ENCODE data around the gene ACOX3. TPM values are rescaled to one million over a fixed set of nuclear protein-coding genes. Genes with fewer than 3 reads are reported as not detected.
A peak's percentile ranks its signal among the peaks of the same experiment; 100 is the strongest.
"Not testable (repeated sequence)": the region's sequence is repeated elsewhere in the genome, so short reads cannot be mapped to it uniquely, and the experiment has no call there.

ACOX3 gene
- total RNA-seq, 1 donor from 2014 or later: 34.0 TPM

GRCh38 chr4:8387615-8388527, 52.7 kb downstream of the ACOX3 start:
- DNase-seq (ENCODE audit: extremely low spot score, unreplicated experiment): no peak
- H3K4me1 Mint-ChIP-seq (ENCODE audit: unreplicated experiment): peaks cover 12% of the 10 kb centered on the region
- H3K36me3 Mint-ChIP-seq: peaks cover 19% of the 10 kb centered on the region
- no peaks in the 10 kb centered on the region for H3K9me3 Mint-ChIP-seq
- no peak overlapping the region for H3K4me3 Mint-ChIP-seq
- no peaks in the 10 kb centered on the region for H3K27me3 Mint-ChIP-seq
- TF ChIP-seq, protein P1, sequence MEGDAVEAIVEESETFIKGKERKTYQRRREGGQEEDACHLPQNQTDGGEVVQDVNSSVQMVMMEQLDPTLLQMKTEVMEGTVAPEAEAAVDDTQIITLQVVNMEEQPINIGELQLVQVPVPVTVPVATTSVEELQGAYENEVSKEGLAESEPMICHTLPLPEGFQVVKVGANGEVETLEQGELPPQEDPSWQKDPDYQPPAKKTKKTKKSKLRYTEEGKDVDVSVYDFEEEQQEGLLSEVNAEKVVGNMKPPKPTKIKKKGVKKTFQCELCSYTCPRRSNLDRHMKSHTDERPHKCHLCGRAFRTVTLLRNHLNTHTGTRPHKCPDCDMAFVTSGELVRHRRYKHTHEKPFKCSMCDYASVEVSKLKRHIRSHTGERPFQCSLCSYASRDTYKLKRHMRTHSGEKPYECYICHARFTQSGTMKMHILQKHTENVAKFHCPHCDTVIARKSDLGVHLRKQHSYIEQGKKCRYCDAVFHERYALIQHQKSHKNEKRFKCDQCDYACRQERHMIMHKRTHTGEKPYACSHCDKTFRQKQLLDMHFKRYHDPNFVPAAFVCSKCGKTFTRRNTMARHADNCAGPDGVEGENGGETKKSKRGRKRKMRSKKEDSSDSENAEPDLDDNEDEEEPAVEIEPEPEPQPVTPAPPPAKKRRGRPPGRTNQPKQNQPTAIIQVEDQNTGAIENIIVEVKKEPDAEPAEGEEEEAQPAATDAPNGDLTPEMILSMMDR (conservative IDR thresholded peaks at IDR 0.05): no peak
- H3K27ac Mint-ChIP-seq: no peak overlapping the region

DNA sequence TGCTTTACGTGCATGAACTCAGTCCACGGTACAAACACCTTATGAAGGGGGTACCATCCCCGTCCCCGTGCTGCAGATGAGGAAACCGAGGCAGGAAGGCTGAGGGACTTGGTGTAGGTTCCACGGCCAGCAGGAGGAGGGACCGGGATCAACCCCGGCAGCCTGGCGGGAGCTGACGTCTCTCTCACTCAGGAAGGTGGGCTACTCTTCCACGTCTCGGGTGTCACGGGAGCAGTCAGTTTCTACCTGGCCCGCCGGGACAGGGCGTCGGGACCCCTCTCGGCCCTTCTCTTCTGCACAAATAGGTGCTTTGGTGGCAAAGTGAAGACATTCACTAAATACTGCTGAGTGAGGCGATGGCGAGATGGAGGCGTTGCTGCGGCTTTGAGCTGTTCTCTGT, 53.3 kb downstream of the ACOX3 start:
- H3K9me3 Mint-ChIP-seq: no peaks in the 10 kb centered on the region
- no peak overlapping the region for H3K27ac Mint-ChIP-seq

DNA sequence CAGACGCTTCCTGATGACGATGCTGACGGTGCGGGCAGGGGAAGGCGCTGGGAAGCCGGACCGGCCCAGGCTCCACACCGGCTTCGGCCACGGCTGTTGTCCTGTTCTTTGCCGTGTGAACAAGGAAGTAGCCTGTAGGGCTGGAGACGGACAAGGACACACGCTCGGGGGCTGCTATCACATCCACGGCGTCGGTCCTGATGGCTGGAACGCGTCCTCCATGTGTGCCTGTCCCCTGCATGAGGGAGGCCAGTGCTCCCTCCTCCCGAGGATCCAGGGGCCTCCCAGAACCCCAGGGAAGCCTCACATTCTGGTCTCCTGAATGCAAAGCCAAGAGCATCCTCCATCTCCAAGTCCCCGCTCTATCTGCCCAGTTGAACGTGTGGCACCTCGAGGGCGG, 53.8 kb downstream of the ACOX3 start:
- Mint-ChIP-seq H3K36me3 (peaks cover 16% of the 10 kb centered on the region), H3K9me3 (no peaks in the 10 kb centered on the region), H3K27ac (no peak overlapping the region), H3K4me1 (ENCODE audit: unreplicated experiment) (peaks cover 8% of the 10 kb centered on the region), H3K27me3 (no peaks in the 10 kb centered on the region), H3K4me3 (no peak overlapping the region)
- TF ChIP-seq, protein P1 (conservative IDR thresholded peaks at IDR 0.05): no peak
- no peak for DNase-seq (ENCODE audit: extremely low spot score, unreplicated experiment)

More for the DNA sequence above, 53.3 kb downstream of the ACOX3 start:
- no peaks in the 10 kb centered on the region for H3K27me3 Mint-ChIP-seq
- no peak overlapping the region for H3K4me3 Mint-ChIP-seq
- peaks cover 10% of the 10 kb centered on the region for H3K4me1 Mint-ChIP-seq (ENCODE audit: unreplicated experiment)
- H3K36me3 Mint-ChIP-seq: peaks cover 17% of the 10 kb centered on the region
- no peak for DNase-seq (ENCODE audit: extremely low spot score, unreplicated experiment)
- TF ChIP-seq, protein P1 (conservative IDR thresholded peaks at IDR 0.05): no peak

GRCh38 chr4:8386131-8386530, 54.4 kb downstream of the ACOX3 start:
- not testable (repeated sequence) for H3K4me3 Mint-ChIP-seq; H3K27ac Mint-ChIP-seq; DNase-seq (ENCODE audit: extremely low spot score, unreplicated experiment); H3K4me1 Mint-ChIP-seq (ENCODE audit: unreplicated experiment); H3K27me3 Mint-ChIP-seq; H3K9me3 Mint-ChIP-seq
- H3K36me3 Mint-ChIP-seq: peaks cover 14% of the 10 kb centered on the region

- peaks cover 12% of the 10 kb centered on the region for H3K36me3 Mint-ChIP-seq
These were observed 54.9 kb downstream of the ACOX3 start for GRCh38 chr4:8385611-8386010.

GRCh38 chr4:8385106-8385505, 55.4 kb downstream of the ACOX3 start:
- Mint-ChIP-seq H3K36me3 (peaks cover 8% of the 10 kb centered on the region), H3K27ac (peak overlapping the region; percentile 75), H3K27me3 (no peaks in the 10 kb centered on the region), H3K9me3 (no peaks in the 10 kb centered on the region), H3K4me3 (no peak overlapping the region), H3K4me1 (ENCODE audit: unreplicated experiment) (peaks cover 8% of the 10 kb centered on the region)
- DNase-seq (ENCODE audit: extremely low spot score, unreplicated experiment): no peak
- TF ChIP-seq, protein P1 (conservative IDR thresholded peaks at IDR 0.05): no peak

More at GRCh38 chr4:8385611-8386010, 54.9 kb downstream of the ACOX3 start:
- Mint-ChIP-seq H3K27ac (peak overlapping the region; percentile 75), H3K4me1 (ENCODE audit: unreplicated experiment) (peaks cover 8% of the 10 kb centered on the region), H3K27me3 (no peaks in the 10 kb centered on the region), H3K9me3 (no peaks in the 10 kb centered on the region), H3K4me3 (no peak overlapping the region)
- no peak for DNase-seq (ENCODE audit: extremely low spot score, unreplicated experiment)
- TF ChIP-seq, protein P1 (conservative IDR thresholded peaks at IDR 0.05): no peak
